ENCODE measurements around the gene CTNNA2. TPM values are rescaled to one million over a fixed set of nuclear protein-coding genes. Genes with fewer than 3 reads are reported as not detected.

CTNNA2 gene
- total RNA-seq, 1 donor from 2014 or later: 2.9 TPM

DNA sequence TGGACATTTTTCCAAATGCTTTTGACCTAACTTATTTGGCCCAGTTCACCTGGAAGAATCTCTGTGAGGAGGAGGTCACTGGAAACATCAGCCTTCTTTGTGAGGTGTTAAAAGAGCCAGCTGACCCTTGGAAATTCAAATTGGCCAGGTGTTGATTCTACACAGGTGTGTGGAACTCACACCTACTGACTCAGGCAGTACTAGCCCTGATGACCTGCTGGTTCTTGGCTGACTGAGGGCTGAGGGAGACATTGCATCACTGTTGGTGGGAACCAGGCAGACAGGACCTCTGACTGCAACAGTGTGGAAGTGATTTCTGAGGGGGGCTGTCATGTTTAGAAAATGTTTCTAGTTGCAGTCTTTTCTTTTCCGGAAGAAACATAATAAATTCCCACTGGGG, 1033.9 kb downstream of the CTNNA2 start:
- no peaks in the 10 kb centered on the region for H3K4me1 ChIP-seq
- intact Hi-C loops (cut with DNase I): no loop called here
- no peaks in the 10 kb centered on the region for H3K9me3 ChIP-seq
- H3K36me3 ChIP-seq: no peaks in the 10 kb centered on the region
- no peak for DNase-seq (ENCODE audit: extremely low spot score in 2 of 2)
- no peak overlapping the region for H3K4me3 ChIP-seq
- H3K27ac ChIP-seq: no peak overlapping the region
- TF ChIP-seq POLR2A (IDR thresholded peaks at IDR 0.05) (no peak), POLR2AphosphoS5 (IDR thresholded peaks at IDR 0.05; ENCODE audit: insufficient read depth in 1 of 2, low read depth in 1 of 2) (no peak)
- TF ChIP-seq, protein P1, sequence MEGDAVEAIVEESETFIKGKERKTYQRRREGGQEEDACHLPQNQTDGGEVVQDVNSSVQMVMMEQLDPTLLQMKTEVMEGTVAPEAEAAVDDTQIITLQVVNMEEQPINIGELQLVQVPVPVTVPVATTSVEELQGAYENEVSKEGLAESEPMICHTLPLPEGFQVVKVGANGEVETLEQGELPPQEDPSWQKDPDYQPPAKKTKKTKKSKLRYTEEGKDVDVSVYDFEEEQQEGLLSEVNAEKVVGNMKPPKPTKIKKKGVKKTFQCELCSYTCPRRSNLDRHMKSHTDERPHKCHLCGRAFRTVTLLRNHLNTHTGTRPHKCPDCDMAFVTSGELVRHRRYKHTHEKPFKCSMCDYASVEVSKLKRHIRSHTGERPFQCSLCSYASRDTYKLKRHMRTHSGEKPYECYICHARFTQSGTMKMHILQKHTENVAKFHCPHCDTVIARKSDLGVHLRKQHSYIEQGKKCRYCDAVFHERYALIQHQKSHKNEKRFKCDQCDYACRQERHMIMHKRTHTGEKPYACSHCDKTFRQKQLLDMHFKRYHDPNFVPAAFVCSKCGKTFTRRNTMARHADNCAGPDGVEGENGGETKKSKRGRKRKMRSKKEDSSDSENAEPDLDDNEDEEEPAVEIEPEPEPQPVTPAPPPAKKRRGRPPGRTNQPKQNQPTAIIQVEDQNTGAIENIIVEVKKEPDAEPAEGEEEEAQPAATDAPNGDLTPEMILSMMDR (IDR thresholded peaks at IDR 0.05): no peak
- H3K27me3 ChIP-seq: no peaks in the 10 kb centered on the region

DNA sequence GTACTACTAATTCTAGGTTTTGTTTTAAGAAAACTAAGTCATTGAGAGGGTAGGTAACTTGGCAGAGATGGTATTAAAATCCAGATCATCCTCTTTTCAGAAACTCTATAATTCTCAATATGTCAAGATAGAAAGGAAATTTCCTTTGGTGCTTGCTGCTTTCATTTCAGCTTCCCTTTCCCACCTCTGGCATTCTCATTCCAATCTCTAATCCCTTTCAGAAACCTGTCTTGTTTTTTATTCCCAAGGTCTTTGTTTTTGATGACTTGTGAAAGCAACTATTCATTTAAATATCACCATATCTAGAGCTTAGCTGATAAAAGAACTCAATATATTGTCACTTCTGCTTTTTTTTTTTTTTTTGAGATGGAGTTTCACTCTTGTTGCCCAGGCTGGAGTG, 1034.5 kb downstream of the CTNNA2 start:
- H3K4me3 ChIP-seq: no peak overlapping the region
- intact Hi-C loops (cut with DNase I): no loop called here
- no peak for DNase-seq (ENCODE audit: extremely low spot score in 2 of 2)
- H3K27ac ChIP-seq: no peak overlapping the region
- no peaks in the 10 kb centered on the region for H3K4me1 ChIP-seq
- H3K36me3 ChIP-seq: no peaks in the 10 kb centered on the region
- TF ChIP-seq, protein P1 (IDR thresholded peaks at IDR 0.05): no peak
- TF ChIP-seq POLR2A (IDR thresholded peaks at IDR 0.05) (no peak), POLR2AphosphoS5 (IDR thresholded peaks at IDR 0.05; ENCODE audit: insufficient read depth in 1 of 2, low read depth in 1 of 2) (no peak)
- no peaks in the 10 kb centered on the region for H3K27me3 ChIP-seq
- no peaks in the 10 kb centered on the region for H3K9me3 ChIP-seq

DNA sequence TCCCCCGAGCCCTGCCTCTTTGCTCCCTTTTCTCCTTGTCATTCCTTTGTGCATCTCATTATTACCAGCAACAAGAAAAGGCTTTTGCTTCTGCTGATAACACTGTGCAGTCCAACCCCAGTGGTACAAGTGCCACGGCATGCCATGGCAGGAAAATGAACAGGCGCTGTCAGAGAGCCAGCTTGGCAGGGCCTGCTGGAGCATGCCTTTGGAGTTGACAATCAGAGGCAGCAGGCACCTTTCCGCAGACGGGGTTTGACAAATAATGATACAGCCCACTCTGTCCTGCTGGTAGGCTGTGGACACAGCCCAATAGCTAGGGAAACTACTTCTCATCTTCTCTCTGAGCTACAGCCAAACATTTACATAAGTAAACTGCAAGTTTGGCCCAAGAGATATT, 1035.6 kb downstream of the CTNNA2 start:
- Histone ChIP-seq H3K36me3 (no peaks in the 10 kb centered on the region), H3K9me3 (no peaks in the 10 kb centered on the region), H3K4me1 (no peaks in the 10 kb centered on the region), H3K27ac (no peak overlapping the region), H3K27me3 (no peaks in the 10 kb centered on the region), H3K4me3 (no peak overlapping the region)
- intact Hi-C loops (cut with DNase I): no loop called here
- DNase-seq (ENCODE audit: extremely low spot score in 2 of 2): no peak
- no peak for TF ChIP-seq POLR2AphosphoS5 (IDR thresholded peaks at IDR 0.05; ENCODE audit: insufficient read depth in 1 of 2, low read depth in 1 of 2)
- TF ChIP-seq, protein P1 (IDR thresholded peaks at IDR 0.05): no peak
- no peak for TF ChIP-seq POLR2A (IDR thresholded peaks at IDR 0.05)

DNA sequence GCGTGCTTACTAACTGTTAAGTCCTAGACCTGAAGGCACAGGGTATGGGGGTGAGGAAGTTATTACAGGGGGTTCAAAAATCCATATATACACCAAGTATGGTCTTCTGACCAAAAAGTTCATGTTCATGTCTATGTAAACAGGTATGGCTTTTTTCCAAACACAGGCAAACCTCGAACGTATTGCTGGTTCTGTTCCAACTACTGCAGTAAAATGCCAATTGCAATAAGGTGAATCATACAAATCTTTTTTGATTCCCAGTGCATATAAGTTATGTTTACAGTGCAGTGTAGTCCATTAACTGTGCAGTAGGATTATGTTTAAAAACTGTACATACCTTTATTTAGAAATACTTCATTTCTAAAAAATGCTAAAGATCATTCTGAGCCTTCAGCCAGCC, 1037.0 kb downstream of the CTNNA2 start:
- TF ChIP-seq POLR2A (IDR thresholded peaks at IDR 0.05) (no peak), POLR2AphosphoS5 (IDR thresholded peaks at IDR 0.05; ENCODE audit: insufficient read depth in 1 of 2, low read depth in 1 of 2) (no peak)
- TF ChIP-seq, protein P1 (IDR thresholded peaks at IDR 0.05): no peak
- intact Hi-C loops (cut with DNase I): no loop called here
- H3K27me3 ChIP-seq: no peaks in the 10 kb centered on the region
- H3K4me1 ChIP-seq: no peaks in the 10 kb centered on the region
- DNase-seq (ENCODE audit: extremely low spot score in 2 of 2): no peak
- H3K9me3 ChIP-seq: no peaks in the 10 kb centered on the region
- no peaks in the 10 kb centered on the region for H3K36me3 ChIP-seq
- H3K4me3 ChIP-seq: no peak overlapping the region
- H3K27ac ChIP-seq: no peak overlapping the region

DNA sequence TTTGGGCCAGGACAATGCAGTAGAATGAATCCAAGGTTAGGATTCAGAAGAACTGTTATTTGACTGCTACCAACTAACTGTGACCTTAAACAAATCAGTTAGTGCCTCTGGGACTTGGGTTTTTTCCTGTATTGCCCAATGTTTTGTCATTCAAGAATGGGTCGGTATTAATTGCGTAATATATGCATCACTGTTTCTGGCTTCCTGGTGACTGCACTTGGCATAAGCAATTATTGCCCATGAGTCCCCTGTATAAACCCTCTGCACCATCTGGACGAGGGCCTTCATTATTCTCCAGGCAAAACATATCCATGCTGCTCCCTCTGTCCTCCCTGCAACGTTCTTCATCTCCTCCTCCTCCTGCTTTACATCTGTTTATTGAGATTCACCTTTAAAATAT, 1047.5 kb downstream of the CTNNA2 start:
- Histone ChIP-seq H3K36me3 (no peaks in the 10 kb centered on the region), H3K27me3 (no peaks in the 10 kb centered on the region)
- DNase-seq (ENCODE audit: extremely low spot score in 2 of 2): no peak

More for the DNA sequence above, 1047.5 kb downstream of the CTNNA2 start:
- intact Hi-C loops (cut with DNase I): no loop called here
- no peak overlapping the region for H3K4me3 ChIP-seq
- no peaks in the 10 kb centered on the region for H3K9me3 ChIP-seq
- no peak for TF ChIP-seq POLR2A (IDR thresholded peaks at IDR 0.05)
- TF ChIP-seq, protein P1 (IDR thresholded peaks at IDR 0.05): no peak
- TF ChIP-seq POLR2AphosphoS5 (IDR thresholded peaks at IDR 0.05; ENCODE audit: insufficient read depth in 1 of 2, low read depth in 1 of 2): no peak
- H3K27ac ChIP-seq: no peak overlapping the region
- H3K4me1 ChIP-seq: no peaks in the 10 kb centered on the region

All from vagina (tissue), 2 donors.